Endothelial cell of umbilical vein (primary cell): ENCODE results near the gene DAP3. TPM values are rescaled to one million over a fixed set of nuclear protein-coding genes. Genes with fewer than 3 reads are reported as not detected.
"Not testable (repeated sequence)": the region's sequence is repeated elsewhere in the genome, so short reads cannot be mapped to it uniquely, and the experiment has no call there.

Source experiments
- BruUV-seq: library from RNA; stranded (reverse); fragments of 400-500 nt; replicated peaks from 2 replicates; lab custom pipeline; 2021; lab: Mats Ljungman, UMichigan
- CTCF ChIA-PET: fragments of 300-600, 350-600 bp; sonication (Branson Sonifier 250); formaldehyde crosslinking; loops from one replicate; lab custom pipeline; 2021; ENCODE audit warnings: antibody characterized with exemption, inconsistent platforms; lab: Charles Lee
- POLR2A ChIA-PET: fragments of 300-600, 350-600 bp; sonication (Branson Sonifier 250); formaldehyde crosslinking; loops from one replicate; lab custom pipeline; 2021; ENCODE audit warnings: antibody characterized with exemption, inconsistent platforms; lab: Charles Lee
- DNase-seq: peaks from one replicate; pipeline ENCODE4 v3.0.0-alpha.2; 2011; ENCODE audit warnings: low read depth, low spot score
- FAIRE-seq: peaks from 2 replicates; lab custom pipeline; 2011; peaks lifted over from hg19 to GRCh38; lab: Jason Lieb, UNC
- H2AFZ ChIP-seq: 2 replicates; pipeline ENCODE4 v1.6.0; 2012; ENCODE audit warnings: low read depth, low read length, control low read depth, inconsistent platforms
- H3K27ac ChIP-seq: 2 replicates; pipeline ENCODE4 v1.5.1; 2011; ENCODE audit warnings: low read depth, mild to moderate bottlenecking, control low read depth, low read length, moderate library complexity; ENCODE audit not compliant: insufficient read depth
- H3K27me3 ChIP-seq, 2 experiments: 2 replicates each; pipeline versions ENCODE4 v1.6.0 to v1.6.1; 2011; ENCODE audit warnings: low read length in 2 of 2, mixed read lengths in 1 of 2; ENCODE audit not compliant: control insufficient read depth in 2 of 2, insufficient read depth in 2 of 2
- H3K36me3 ChIP-seq, 2 experiments: 2 replicates in 1 of 2; 3 replicates in 1 of 2; pipeline ENCODE4 v1.5.1; 2011; ENCODE audit warnings: low read length in 2 of 2, mild to moderate bottlenecking in 1 of 2, moderate library complexity in 1 of 2; ENCODE audit not compliant: control insufficient read depth in 2 of 2, insufficient read depth in 2 of 2; ENCODE audit errors: extremely low read depth in 1 of 2
- H3K4me1 ChIP-seq: 3 replicates; pipeline ENCODE4 v1.5.1; 2011; ENCODE audit warnings: mild to moderate bottlenecking, low read length; ENCODE audit not compliant: control insufficient read depth, insufficient read depth; ENCODE audit errors: extremely low read depth
- H3K4me2 ChIP-seq: 2 replicates; pipeline ENCODE4 v1.6.1; 2011; ENCODE audit warnings: low read length, control low read depth, mixed read lengths; ENCODE audit not compliant: insufficient read depth
- H3K4me3 ChIP-seq, 3 experiments: fragments of 200-600 bp in 1 of 3; sonication (generic), shearing (Covaris generic) in 1 of 3; replicated peaks in 1 of 3; 2 replicates each; pipeline ENCODE4 v1.5.1; 2011 to 2016; ENCODE audit warnings: control low read depth in 3 of 3, low read length in 3 of 3, mild to moderate bottlenecking in 2 of 3, inconsistent platforms in 1 of 3, low read depth in 1 of 3, moderate library complexity in 1 of 3; ENCODE audit not compliant: insufficient read depth in 1 of 3
- H3K79me2 ChIP-seq: 2 replicates; pipeline ENCODE4 v1.6.0; 2012; ENCODE audit warnings: low read length, inconsistent platforms; ENCODE audit not compliant: control insufficient read depth, insufficient read depth
- H3K9ac ChIP-seq: replicated peaks from 2 replicates; pipeline ENCODE3; 2011; ENCODE audit warnings: low read length, control low read depth; ENCODE audit not compliant: insufficient read depth; ENCODE audit errors: extremely low read depth
- H3K9me1 ChIP-seq: replicated peaks from 3 replicates; pipeline ENCODE4 v1.6.0; 2011; ENCODE audit warnings: mild to moderate bottlenecking, low read length; ENCODE audit not compliant: control insufficient read depth, insufficient read depth; ENCODE audit errors: extremely low read depth
- H3K9me3 ChIP-seq: replicated peaks from 2 replicates; pipeline ENCODE4 v1.5.1; 2012; ENCODE audit warnings: low read length, inconsistent platforms; ENCODE audit not compliant: control insufficient read depth, insufficient read depth
- H4K20me1 ChIP-seq: replicated peaks from 2 replicates; pipeline ENCODE3; 2011; ENCODE audit warnings: mild to moderate bottlenecking, low read length; ENCODE audit not compliant: control insufficient read depth, insufficient read depth; ENCODE audit errors: extremely low read depth
- CTCF ChIP-seq, 2 donors: IDR thresholded peaks; 1 replicate in 1 of 2; 2 replicates in 1 of 2; pipeline ENCODE4 v1.5.1; 2011; ENCODE audit warnings: low read length in 2 of 2, mild to moderate bottlenecking in 2 of 2, moderate library complexity in 2 of 2, control low read depth in 1 of 2, inconsistent platforms in 1 of 2, low read depth in 1 of 2; ENCODE audit not compliant: insufficient read depth in 1 of 2; ENCODE audit errors: extremely low read depth in 1 of 2
- FOS ChIP-seq: IDR thresholded peaks from 2 replicates; pipeline ENCODE4 v1.6.1; 2011; ENCODE audit warnings: mild to moderate bottlenecking, low read length, moderate library complexity, borderline replicate concordance; ENCODE audit not compliant: insufficient read depth
- dilution Hi-C: fragments of 300-500 bp; cut with MboI; formaldehyde crosslinking; loops from one replicate; pipeline ENCODE4 v1.15.0; 2019; ENCODE audit warnings: low sequenced_read_pairs; ENCODE audit not compliant: extremely low pct_ligation_motif_present
- intact Hi-C: fragments of 100-400 bp; cut with micrococcal nuclease; formaldehyde crosslinking; loops from one replicate; pipeline ENCODE4 v1.10.0; 2022
- polyA plus RNA-seq, 4 experiments: library from polyadenylated mRNA; depleted of rRNA in 3 of 4; stranded (reverse) in 3 of 4; unstranded in 1 of 4; fragments of >200 nt; gene quantifications; 2 replicates each; pipeline versions ENCODE4 v1.2.1 to v1.2.3, GENCODE V29; 2011 to 2012; ENCODE audit warnings: missing spikeins in 1 of 4
- total RNA-seq: library from RNA; stranded (reverse); gene quantifications from 2 replicates; pipeline ENCODE4 v1.2.3, GENCODE V29; 2021

The DAP3 gene
- total and polyA plus RNA-seq, 2 donors (not counting 3 experiments of a cell fraction or from before 2014, with no cell fraction given): 86.5 to 104 TPM

- Histone ChIP-seq H3K27me3 (no peaks in the 10 kb centered on the region), H3K79me2 (peaks cover 75% of the 10 kb centered on the region), H3K27ac (no peak overlapping the region), H4K20me1 (no peaks in the 10 kb centered on the region), H3K4me2 (no peak overlapping the region), H3K9me1 (no peaks in the 10 kb centered on the region), H2AFZ (no peak overlapping the region), H3K4me3 (no peak overlapping the region), H3K36me3 (no peaks in the 10 kb centered on the region), H3K9ac (no peak overlapping the region), H3K4me1 (no peaks in the 10 kb centered on the region), H3K9me3 (no peaks in the 10 kb centered on the region)
- ChIA-PET CTCF (no interaction called here), POLR2A (no interaction called here)
- no peak for DNase-seq
- intact Hi-C loops (no loop called here), dilution Hi-C loops (no loop called here)
- no peak for FAIRE-seq
- TF ChIP-seq CTCF (IDR thresholded peaks at IDR 0.05; ENCODE audit: extremely low read depth in 1 of 2, insufficient read depth in 1 of 2, low read depth in 1 of 2, low read length in 2 of 2) (no peak), FOS (no peak)
- BruUV-seq: no TSS peak
These were observed 14.3 kb downstream of the DAP3 start for GRCh38 chr1:155703216-155703615.

GRCh38 chr1:155704414-155704813 is 15.5 kb downstream of the DAP3 start:
- CTCF ChIA-PET, FAIRE-seq: not testable (repeated sequence)

More at GRCh38 chr1:155704414-155704813, 15.5 kb downstream of the DAP3 start:
- dilution Hi-C loops, POLR2A ChIA-PET, DNase-seq, intact Hi-C loops, H2AFZ ChIP-seq, H3K4me1 ChIP-seq, H3K36me3 ChIP-seq, H3K9me1 ChIP-seq, H3K9me3 ChIP-seq, H3K27ac ChIP-seq, H3K27me3 ChIP-seq, H3K4me3 ChIP-seq, H4K20me1 ChIP-seq, H3K9ac ChIP-seq, H3K4me2 ChIP-seq, BruUV-seq: not testable (repeated sequence)
- peaks cover 66% of the 10 kb centered on the region for H3K79me2 ChIP-seq
